Subcutaneous adipose tissue (tissue), 4 donors: ENCODE data around the gene SIK3. TPM values are rescaled to one million over a fixed set of nuclear protein-coding genes. Genes with fewer than 3 reads are reported as not detected.
A peak's percentile ranks its signal among the peaks of the same experiment; 100 is the strongest.

ENCODE experiments used
- CTCF ChIP-seq: fragments of 450-650 bp; IDR thresholded peaks from one replicate; pipeline ENCODE4 v1.5.1; 2016; ENCODE audit warnings: low read depth, mild to moderate bottlenecking, control low read depth, antibody characterized with exemption, moderate library complexity
- small RNA-seq: library from RNA; depleted of rRNA; stranded (forward); fragments of <200 nt; gene quantifications from one replicate; pipeline ENCODE3, GENCODE V24; 2016
- total RNA-seq, 4 donors: library from RNA; depleted of rRNA; stranded (reverse); fragments of >200 nt; gene quantifications; one replicate each; pipeline ENCODE4 v1.1.0, GENCODE V29; 2016

SIK3 gene
- total RNA-seq, 4 donors from 2014 or later = 27.7 to 44.8 (median 40.3) TPM

- no peak for TF ChIP-seq CTCF
Measured at GRCh38 chr11:116796548-116796947, 301.7 kb downstream of the SIK3 start.

GRCh38 chr11:116794851-116795250 lies 303.4 kb downstream of the SIK3 start:
- no peak for TF ChIP-seq CTCF

- TF ChIP-seq CTCF = no peak
Measured at GRCh38 chr11:116793772-116794097, 304.5 kb downstream of the SIK3 start.

Small RNA genes within 50 kb of the gene (small RNA-seq; reads per million reads assigned to genes)
- gene AP000936.3 = not detected
- gene RNY4P6 = 8.4 reads per million, percentile 87 among the genes with 10 or more reads in this experiment

Other genes starting within 250 kb of the SIK3 start
- gene PAFAH1B2, start 45.9 kb upstream of the SIK3 start, total RNA-seq = 100 to 1,000 TPM in 1 of 4 donors, 10 to 100 TPM in 3; 69.7 to 119 (median 82.3) TPM
- 100 to 1,000 TPM in 1 of 4 donors, 10 to 100 TPM in 3; 68.9 to 115 (median 90.3) TPM for gene SIDT2, start 80.3 kb upstream of the SIK3 start, total RNA-seq
- 100 to 1,000 TPM; 240 to 872 (median 614) TPM for gene TAGLN, start 100.9 kb upstream of the SIK3 start, total RNA-seq
- gene PCSK7, start 133.6 kb upstream of the SIK3 start, total RNA-seq = 10 to 100 TPM; 26.2 to 91.0 (median 46.3) TPM
- 10 to 100 TPM; 13.2 to 17.9 (median 13.9) TPM for gene RNF214, start 134.2 kb upstream of the SIK3 start, total RNA-seq
- 10 to 100 TPM in 1 of 4 donors, 1 to 10 TPM in 3; 7.5 to 12.1 (median 8.0) TPM for gene BACE1-AS, start 192.9 kb upstream of the SIK3 start, total RNA-seq
- 10 to 100 TPM; 17.4 to 33.0 (median 22.9) TPM for gene BACE1, start 217.8 kb upstream of the SIK3 start, total RNA-seq
- gene CEP164, start 229.4 kb upstream of the SIK3 start, total RNA-seq = 10 to 100 TPM; 10.9 to 17.6 (median 14.6) TPM